Upper lobe of left lung (tissue), 4 donors: Measurements from ENCODE around the gene AMOTL1.

Experiments
- EP300 ChIP-seq, 4 donors: sonication (generic); formaldehyde crosslinking; IDR thresholded peaks; one replicate each; pipeline ENCODE4 v1.5.1; 2017; ENCODE audit warnings: antibody characterized with exemption in 4 of 4, control low read depth in 2 of 4
- TF ChIP-seq, protein P1 (sequence below), 6 experiments: fragments of 450-650 bp in 4 of 6; fragments of 200-600 bp in 2 of 6; sonication (generic) in 2 of 6; IDR thresholded peaks; one replicate each; pipeline ENCODE4 v1.5.1; 2016 to 2019; ENCODE audit warnings: antibody characterized with exemption in 6 of 6

DNA sequence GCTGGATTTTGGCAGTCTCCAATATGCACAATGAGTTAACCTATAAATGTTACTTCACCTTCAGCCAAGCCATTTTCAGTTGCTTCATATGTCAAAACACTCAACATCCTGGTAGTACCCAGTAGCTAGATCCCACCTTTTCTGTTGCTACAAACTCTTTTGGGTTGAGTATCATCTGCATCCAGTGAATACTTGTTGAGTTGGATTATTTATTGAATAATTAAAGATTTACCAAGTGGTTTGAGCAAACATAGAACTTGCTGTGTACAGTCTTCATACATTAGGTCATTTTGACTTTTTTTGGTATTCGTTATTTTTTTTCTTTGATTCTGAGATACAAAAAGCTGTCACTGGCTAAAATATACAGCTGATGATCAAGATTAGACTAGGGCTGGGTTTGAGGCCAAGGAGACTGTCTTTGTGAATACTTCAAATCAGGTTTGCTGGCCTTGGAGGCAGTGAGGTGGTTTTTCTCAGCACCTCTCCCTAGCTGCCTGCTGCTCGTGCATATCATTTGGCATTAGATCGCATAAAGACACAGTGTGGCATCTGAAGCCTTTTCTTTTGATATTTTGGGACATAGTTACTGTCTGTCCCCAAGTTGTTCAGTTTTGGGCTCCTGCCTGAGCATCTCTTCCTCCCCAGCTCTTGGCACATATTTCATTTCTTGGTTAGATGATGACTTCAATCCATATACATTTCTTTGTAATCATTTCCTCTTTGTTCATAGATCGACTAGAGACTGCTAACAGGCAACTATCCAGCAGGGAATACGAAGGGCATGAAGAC lies 62.8 kb downstream of the AMOTL1 start:
- TF ChIP-seq, protein P1, sequence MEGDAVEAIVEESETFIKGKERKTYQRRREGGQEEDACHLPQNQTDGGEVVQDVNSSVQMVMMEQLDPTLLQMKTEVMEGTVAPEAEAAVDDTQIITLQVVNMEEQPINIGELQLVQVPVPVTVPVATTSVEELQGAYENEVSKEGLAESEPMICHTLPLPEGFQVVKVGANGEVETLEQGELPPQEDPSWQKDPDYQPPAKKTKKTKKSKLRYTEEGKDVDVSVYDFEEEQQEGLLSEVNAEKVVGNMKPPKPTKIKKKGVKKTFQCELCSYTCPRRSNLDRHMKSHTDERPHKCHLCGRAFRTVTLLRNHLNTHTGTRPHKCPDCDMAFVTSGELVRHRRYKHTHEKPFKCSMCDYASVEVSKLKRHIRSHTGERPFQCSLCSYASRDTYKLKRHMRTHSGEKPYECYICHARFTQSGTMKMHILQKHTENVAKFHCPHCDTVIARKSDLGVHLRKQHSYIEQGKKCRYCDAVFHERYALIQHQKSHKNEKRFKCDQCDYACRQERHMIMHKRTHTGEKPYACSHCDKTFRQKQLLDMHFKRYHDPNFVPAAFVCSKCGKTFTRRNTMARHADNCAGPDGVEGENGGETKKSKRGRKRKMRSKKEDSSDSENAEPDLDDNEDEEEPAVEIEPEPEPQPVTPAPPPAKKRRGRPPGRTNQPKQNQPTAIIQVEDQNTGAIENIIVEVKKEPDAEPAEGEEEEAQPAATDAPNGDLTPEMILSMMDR (IDR thresholded peaks at IDR 0.05) = no peak
- TF ChIP-seq EP300 (IDR thresholded peaks at IDR 0.05) = no peak
